Subcutaneous adipose tissue (tissue), 4 donors: ENCODE data around the gene C1orf174. TPM values are rescaled to one million over a fixed set of nuclear protein-coding genes. Genes with fewer than 3 reads are reported as not detected.

Experiments
- CTCF ChIP-seq: fragments of 450-650 bp; IDR thresholded peaks from one replicate; pipeline ENCODE4 v1.5.1; 2016; ENCODE audit warnings: low read depth, mild to moderate bottlenecking, control low read depth, antibody characterized with exemption, moderate library complexity
- total RNA-seq, 4 donors: library from RNA; depleted of rRNA; stranded (reverse); fragments of >200 nt; gene quantifications; one replicate each; pipeline ENCODE4 v1.1.0, GENCODE V29; 2016

The C1orf174 gene
- total RNA-seq, 4 donors from 2014 or later = 17.0 to 21.4 (median 18.0) TPM

GRCh38 chr1:3896396-3897000, 3.6 kb downstream of the C1orf174 start:
- no peak for TF ChIP-seq CTCF

GRCh38 chr1:3895951-3896325, 4.1 kb downstream of the C1orf174 start:
- no peak for TF ChIP-seq CTCF

GRCh38 chr1:3895279-3895950, 4.7 kb downstream of the C1orf174 start:
- TF ChIP-seq CTCF = no peak

- TF ChIP-seq CTCF = no peak
Observed at GRCh38 chr1:3894626-3895278, 5.3 kb downstream of the C1orf174 start.

- TF ChIP-seq CTCF = no peak
Observed at GRCh38 chr1:3893190-3893589, 6.9 kb downstream of the C1orf174 start.

- no peak for TF ChIP-seq CTCF
Observed at GRCh38 chr1:3892748-3893147, 7.3 kb downstream of the C1orf174 start.

GRCh38 chr1:3891329-3891865, 8.7 kb downstream of the C1orf174 start:
- no peak for TF ChIP-seq CTCF
